Right ventricle myocardium inferior (tissue), 1 donor: ENCODE data around the gene SEPHS1. TPM values are rescaled to one million over a fixed set of nuclear protein-coding genes. Genes with fewer than 3 reads are reported as not detected.

ENCODE experiments used
- total RNA-seq: library from RNA; stranded (reverse); fragmentation: NEBNext Ultra II Directional; extraction: Animal tissue kit (Norgen Biotek cat#: 25700); gene quantifications from one replicate; pipeline ENCODE4 v1.2.1, GENCODE V29; 2021
- donor health status: DM: no; HTN: yes; CAD: no; lungs with severe emphysema.

Gene SEPHS1
- total RNA-seq, 1 donor from 2014 or later = 30.3 TPM

Other genes starting within 250 kb of the SEPHS1 start
- gene OPTN, start 248.1 kb downstream of the SEPHS1 start, total RNA-seq = 146 TPM
- 0.62 TPM for gene MCM10, start 186.7 kb downstream of the SEPHS1 start, total RNA-seq
- gene UCMA, start 113.9 kb downstream of the SEPHS1 start, total RNA-seq = not detected
- 177 TPM for gene PHYH, start 48.2 kb downstream of the SEPHS1 start, total RNA-seq
- gene BEND7, start 180.7 kb upstream of the SEPHS1 start, total RNA-seq = 18.6 TPM
- gene PRPF18, start 238.7 kb upstream of the SEPHS1 start, total RNA-seq = 13.9 TPM